Left lung (tissue), 10 donors: ENCODE measurements around the gene CIB1. TPM values are rescaled to one million over a fixed set of nuclear protein-coding genes. Genes with fewer than 3 reads are reported as not detected.

ENCODE experiments used
- ATAC-seq: fragments of 200-7000 bp; cut with Tn5 transposase; one replicate; pipeline ENCODE4 v1.9.1; 2020; ENCODE audit warnings: moderate library complexity
- DNase-seq, 4 donors: peaks; one replicate each; pipeline ENCODE4 v3.0.0-alpha.2; 2013 to 2020
- H3K27ac ChIP-seq, 2 donors: fragments of 200-600 bp; sonication (generic) in 1 of 2; one replicate each; pipeline versions ENCODE4 v1.5.0 to v1.8.0; 2020 to 2021
- H3K27me3 ChIP-seq, 2 donors: fragments of 200-600 bp; sonication (generic) in 1 of 2; one replicate each; pipeline versions ENCODE4 v1.5.0 to v1.8.0; 2020 to 2021
- H3K36me3 ChIP-seq, 2 donors: fragments of 200-600 bp; sonication (generic) in 1 of 2; one replicate each; pipeline versions ENCODE4 v1.5.0 to v1.8.0; 2020 to 2021
- H3K4me1 ChIP-seq, 2 donors: fragments of 200-600 bp; one replicate each; pipeline ENCODE4 v1.8.0; 2021
- H3K4me3 ChIP-seq, 2 donors: fragments of 200-600 bp; sonication (generic) in 1 of 2; one replicate each; pipeline versions ENCODE4 v1.5.0 to v1.8.0; 2020 to 2021; ENCODE audit warnings: mild to moderate bottlenecking in 1 of 2
- H3K9me3 ChIP-seq, 2 donors: fragments of 200-600 bp; sonication (generic) in 1 of 2; one replicate each; pipeline versions ENCODE4 v1.5.0 to v1.8.0; 2020 to 2021
- intact Hi-C, 2 donors: fragments of 100-400 bp; cut with DNase I; formaldehyde crosslinking; loops; one replicate each; pipeline versions ENCODE4 v1.11.2 to v1.14.2; 2022
- polyA plus RNA-seq, 6 donors: library from polyadenylated mRNA; unstranded; fragments of 120-200 nt; gene quantifications; one replicate each; pipeline ENCODE4 v1.2.1, GENCODE V29; 2013; ENCODE audit not compliant: insufficient read length in 6 of 6
- total RNA-seq, 2 donors: library from RNA; stranded (reverse); fragmentation: NEBNext Ultra II Directional; extraction: Animal tissue kit (Norgen Biotek cat#: 25700); gene quantifications; one replicate each; pipeline ENCODE4 v1.2.1, GENCODE V29; 2021
- TF ChIP-seq, protein P1 (sequence below), 2 donors: fragments of 200-600 bp; sonication (generic) in 1 of 2; IDR thresholded peaks; one replicate each; pipeline versions ENCODE4 v1.5.0 to v1.8.0; 2021; ENCODE audit warnings: antibody characterized with exemption in 2 of 2
- donor health status: DM: no; HTN: yes; CAD: no.
- donor health status: DM: no; HTN: no; CAD: no.

Gene CIB1
- total and polyA plus RNA-seq, 8 donors: 43.4 to 84.6 (median 53.5) TPM

DNA sequence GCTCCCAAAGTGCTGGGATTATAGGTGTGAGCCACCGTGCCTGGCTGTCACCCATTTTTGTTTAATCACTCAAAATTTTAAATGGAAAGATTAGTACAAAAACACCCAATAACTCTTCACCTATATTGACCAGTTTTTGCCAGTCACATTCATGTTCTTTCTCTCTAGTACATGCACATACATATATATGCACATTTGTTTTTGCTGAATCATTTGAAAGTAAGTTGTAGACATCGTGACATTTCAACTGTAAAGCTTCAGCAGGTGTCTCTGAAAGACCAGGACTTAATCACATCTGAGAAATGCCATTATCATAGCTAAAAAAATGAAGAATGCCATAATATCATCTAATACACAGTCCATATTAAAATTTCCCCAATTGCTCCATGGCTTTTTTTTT, 39.1 kb downstream of the CIB1 start:
- H3K36me3 ChIP-seq: peaks cover 0 to 3% of the 10 kb centered on the region in 2 donors
- H3K27ac ChIP-seq: no peak overlapping the region
- ATAC-seq: no peak
- H3K9me3 ChIP-seq: no peaks in the 10 kb centered on the region
- peaks cover 22 to 45% of the 10 kb centered on the region in 2 donors for H3K4me1 ChIP-seq
- DNase-seq: no peak
- intact Hi-C loops: no loop called here
- H3K4me3 ChIP-seq: no peak overlapping the region
- TF ChIP-seq, protein P1, sequence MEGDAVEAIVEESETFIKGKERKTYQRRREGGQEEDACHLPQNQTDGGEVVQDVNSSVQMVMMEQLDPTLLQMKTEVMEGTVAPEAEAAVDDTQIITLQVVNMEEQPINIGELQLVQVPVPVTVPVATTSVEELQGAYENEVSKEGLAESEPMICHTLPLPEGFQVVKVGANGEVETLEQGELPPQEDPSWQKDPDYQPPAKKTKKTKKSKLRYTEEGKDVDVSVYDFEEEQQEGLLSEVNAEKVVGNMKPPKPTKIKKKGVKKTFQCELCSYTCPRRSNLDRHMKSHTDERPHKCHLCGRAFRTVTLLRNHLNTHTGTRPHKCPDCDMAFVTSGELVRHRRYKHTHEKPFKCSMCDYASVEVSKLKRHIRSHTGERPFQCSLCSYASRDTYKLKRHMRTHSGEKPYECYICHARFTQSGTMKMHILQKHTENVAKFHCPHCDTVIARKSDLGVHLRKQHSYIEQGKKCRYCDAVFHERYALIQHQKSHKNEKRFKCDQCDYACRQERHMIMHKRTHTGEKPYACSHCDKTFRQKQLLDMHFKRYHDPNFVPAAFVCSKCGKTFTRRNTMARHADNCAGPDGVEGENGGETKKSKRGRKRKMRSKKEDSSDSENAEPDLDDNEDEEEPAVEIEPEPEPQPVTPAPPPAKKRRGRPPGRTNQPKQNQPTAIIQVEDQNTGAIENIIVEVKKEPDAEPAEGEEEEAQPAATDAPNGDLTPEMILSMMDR (IDR thresholded peaks at IDR 0.05): no peak
- no peaks in the 10 kb centered on the region for H3K27me3 ChIP-seq

DNA sequence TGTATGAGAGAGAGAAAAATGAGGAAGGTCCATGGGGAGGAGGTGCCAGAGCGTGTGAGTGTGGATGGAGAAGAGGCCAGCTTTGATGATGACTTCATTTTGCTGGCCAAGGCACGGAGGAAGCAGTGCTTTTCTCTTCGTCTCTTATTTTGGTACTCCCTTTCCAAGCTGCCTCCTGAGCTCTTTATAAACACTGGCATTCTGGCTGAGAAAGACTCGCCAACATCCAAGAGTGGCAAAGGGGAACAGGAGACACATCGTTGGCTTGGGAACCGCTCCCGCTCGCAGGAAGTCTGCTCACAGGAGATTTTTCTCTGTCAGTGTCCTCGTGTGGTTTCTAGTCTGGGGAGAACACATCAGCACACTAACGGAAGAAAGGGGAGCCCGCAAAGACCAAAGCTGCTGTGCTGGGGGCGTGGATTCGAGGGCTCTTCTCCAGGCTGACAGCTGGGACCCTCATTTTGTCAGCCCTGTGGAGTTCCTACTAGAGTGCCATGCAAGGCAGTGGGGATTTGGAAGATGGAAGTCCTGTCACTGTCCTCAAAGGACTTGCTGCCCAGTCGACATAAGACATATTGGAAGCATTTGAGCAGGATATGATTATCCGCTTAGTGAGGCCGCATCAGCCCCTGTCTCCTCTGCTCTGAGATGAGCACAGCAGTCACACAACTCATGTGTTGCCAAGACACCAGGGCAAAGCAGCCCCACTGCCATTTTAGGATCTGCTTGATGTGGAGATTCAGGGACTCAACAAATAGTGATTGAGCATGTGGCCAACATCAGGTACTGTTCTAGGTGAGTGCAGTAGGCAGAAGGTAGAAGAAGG, 40.6 kb downstream of the CIB1 start:
- DNase-seq (peak in 2 of 4 donors; percentile 10 to 61), ATAC-seq (peak; percentile 30)
- Histone ChIP-seq H3K27me3 (no peaks in the 10 kb centered on the region), H3K4me1 (peaks cover 22 to 57% of the 10 kb centered on the region in 2 donors), H3K36me3 (peaks cover 0 to 3% of the 10 kb centered on the region in 2 donors), H3K9me3 (no peaks in the 10 kb centered on the region), H3K27ac (peak overlapping the region; percentile 53 to 69), H3K4me3 (no peak overlapping the region)
- intact Hi-C loops: no loop called here
- TF ChIP-seq, protein P1 (IDR thresholded peaks at IDR 0.05): no peak

DNA sequence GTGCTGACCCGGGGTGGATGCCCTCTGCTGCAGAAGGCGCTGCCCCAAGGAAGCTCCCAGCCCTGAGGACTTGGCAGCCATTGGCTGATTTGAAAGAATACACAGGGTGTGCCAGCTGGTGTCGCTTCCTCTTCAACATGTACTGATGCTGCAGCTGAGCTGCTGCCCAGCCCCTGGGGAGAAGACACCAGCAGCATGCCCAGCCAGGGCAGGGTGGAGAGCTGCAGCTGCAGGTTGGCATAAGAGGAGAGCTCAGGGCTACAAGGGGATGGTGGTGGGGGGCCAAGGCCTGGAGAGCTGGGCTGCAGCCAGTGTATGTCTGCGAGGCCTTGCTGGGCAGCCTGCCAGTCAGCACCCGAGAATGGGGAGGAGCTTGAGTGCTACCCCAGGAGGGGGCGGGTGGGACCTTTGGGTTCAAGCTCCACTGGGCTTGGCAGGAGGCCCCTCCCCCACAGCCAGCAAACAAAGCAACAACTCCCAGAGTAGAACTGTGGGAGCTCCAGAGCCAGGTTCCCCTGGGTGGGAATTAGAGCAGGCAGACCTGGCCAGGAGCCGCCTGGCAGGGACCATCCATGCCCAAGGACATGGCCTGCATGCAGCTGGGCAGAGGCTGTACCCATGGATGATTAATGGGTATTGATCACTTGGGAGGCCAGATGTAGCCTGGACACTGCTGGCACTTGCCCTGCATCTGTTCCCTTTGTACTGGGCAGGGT, 41.8 kb downstream of the CIB1 start:
- TF ChIP-seq, protein P1 (IDR thresholded peaks at IDR 0.05): no peak
- peak; percentile 76 for ATAC-seq
- Histone ChIP-seq H3K36me3 (peaks cover 0 to 3% of the 10 kb centered on the region in 2 donors), H3K27ac (peak overlapping the region; percentile 53), H3K4me1 (peaks cover 26 to 70% of the 10 kb centered on the region in 2 donors), H3K4me3 (no peak overlapping the region), H3K27me3 (no peaks in the 10 kb centered on the region), H3K9me3 (no peaks in the 10 kb centered on the region)
- intact Hi-C loops: no loop called here
- peak in 3 of 4 donors; percentile 80 to 81 (median 80) for DNase-seq

DNA sequence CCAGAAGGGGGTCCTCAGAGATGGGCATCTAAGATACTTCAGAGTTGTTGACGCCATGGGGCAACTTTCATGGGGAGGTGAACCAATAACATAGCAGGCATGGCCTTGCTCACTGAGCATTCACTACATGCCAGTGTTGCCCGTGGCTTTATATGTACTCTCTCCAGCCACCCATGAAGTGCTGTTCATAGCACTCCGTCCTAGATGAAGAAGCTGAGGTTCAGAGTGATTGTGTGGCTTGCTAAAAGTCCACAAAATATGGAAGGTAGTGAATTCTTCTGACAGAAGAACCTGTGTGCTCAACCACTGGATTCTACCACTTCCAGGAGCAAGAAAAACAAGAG, 42.4 kb downstream of the CIB1 start:
- ATAC-seq (peak; percentile 15), DNase-seq (no peak)

More for the DNA sequence above, 42.4 kb downstream of the CIB1 start:
- peaks cover 0 to 3% of the 10 kb centered on the region in 2 donors for H3K36me3 ChIP-seq
- no peaks in the 10 kb centered on the region for H3K9me3 ChIP-seq
- intact Hi-C loops: no loop called here
- peak overlapping the region; percentile 53 for H3K27ac ChIP-seq
- H3K27me3 ChIP-seq: no peaks in the 10 kb centered on the region
- peaks cover 26 to 76% of the 10 kb centered on the region in 2 donors for H3K4me1 ChIP-seq
- no peak overlapping the region for H3K4me3 ChIP-seq
- TF ChIP-seq, protein P1 (IDR thresholded peaks at IDR 0.05): no peak
